MM.1S (cell line): Measurements from ENCODE around the gene COPS7B.

Experiments used
- DNase-seq: peaks from one replicate; pipeline ENCODE4 v3.0.0-alpha.2; 2015
- H2AFZ ChIP-seq: fragments of 300-600 bp; sonication (generic); 2 replicates; pipeline ENCODE4 v1.6.0; 2016; ENCODE audit warnings: antibody characterized with exemption, low read length
- H3F3A ChIP-seq: fragments of 300-600 bp; sonication (generic); 2 replicates; pipeline ENCODE4 v1.6.1; 2016; ENCODE audit warnings: mild to moderate bottlenecking, antibody characterized with exemption, low read length, moderate library complexity, mixed read lengths; ENCODE audit not compliant: insufficient read depth
- H3K27ac ChIP-seq: fragments of 300-600 bp; sonication (generic); 2 replicates; pipeline ENCODE4 v1.5.1; 2016; ENCODE audit warnings: mild to moderate bottlenecking, low read length
- H3K27me3 ChIP-seq: fragments of 300-600 bp; sonication (generic); replicated peaks from 2 replicates; pipeline ENCODE4 v1.6.0; 2016; ENCODE audit warnings: low read length; ENCODE audit not compliant: insufficient read depth
- H3K36me3 ChIP-seq: fragments of 300-600 bp; sonication (generic); replicated peaks from 2 replicates; pipeline ENCODE4 v1.6.1; 2016; ENCODE audit warnings: mild to moderate bottlenecking, low read length, mixed read lengths; ENCODE audit not compliant: insufficient read depth
- H3K4me1 ChIP-seq: fragments of 300-600 bp; sonication (generic); 2 replicates; pipeline ENCODE4 v1.6.1; 2016; ENCODE audit warnings: low read length, mixed read lengths
- H3K4me2 ChIP-seq: fragments of 300-600 bp; sonication (generic); 2 replicates; pipeline ENCODE4 v1.6.0; 2016; ENCODE audit warnings: low read depth, low read length
- H3K4me3 ChIP-seq: fragments of 300-600 bp; sonication (generic); 2 replicates; pipeline ENCODE4 v1.5.1; 2016; ENCODE audit warnings: low read length, mixed read lengths
- H3K79me2 ChIP-seq: fragments of 300-600 bp; sonication (generic); 2 replicates; pipeline ENCODE4 v1.6.1; 2016; ENCODE audit warnings: mixed run types, low read length, mixed read lengths
- H3K9ac ChIP-seq: fragments of 300-600 bp; sonication (generic); 2 replicates; pipeline ENCODE4 v1.6.1; 2016; ENCODE audit warnings: low read length, mixed read lengths
- H3K9me2 ChIP-seq: fragments of 300-600 bp; sonication (generic); replicated peaks from 2 replicates; pipeline ENCODE4 v1.6.1; 2016; ENCODE audit warnings: mild to moderate bottlenecking, low read length, mixed read lengths; ENCODE audit not compliant: insufficient read depth
- H3K9me3 ChIP-seq: fragments of 300-600 bp; sonication (generic); replicated peaks from 2 replicates; pipeline ENCODE4 v1.6.1; 2016; ENCODE audit warnings: mild to moderate bottlenecking, low read length, mixed read lengths; ENCODE audit not compliant: insufficient read depth
- H4K20me1 ChIP-seq: fragments of 300-600 bp; sonication (generic); 2 replicates; pipeline ENCODE4 v1.6.1; 2016; ENCODE audit warnings: mild to moderate bottlenecking, low read length, moderate library complexity, mixed read lengths; ENCODE audit not compliant: insufficient read depth
- EZH2 ChIP-seq: fragments of 300-600 bp; sonication (generic); optimal IDR thresholded peaks from 2 replicates; pipeline ENCODE3; 2017; ENCODE audit warnings: low read depth, mild to moderate bottlenecking, antibody characterized with exemption, low read length, mixed read lengths
- EZH2phosphoT487 ChIP-seq: fragments of 300-600 bp; sonication (generic); IDR thresholded peaks from 2 replicates; pipeline ENCODE4 v1.6.1; 2018; ENCODE audit warnings: antibody characterized with exemption, low read length
- TF ChIP-seq, protein P1 (sequence below): fragments of 300-600 bp; sonication (generic); IDR thresholded peaks from 2 replicates; pipeline ENCODE4 v1.5.1; 2016; ENCODE audit warnings: antibody characterized with exemption, low read length, mixed read lengths

Gene COPS7B

DNA sequence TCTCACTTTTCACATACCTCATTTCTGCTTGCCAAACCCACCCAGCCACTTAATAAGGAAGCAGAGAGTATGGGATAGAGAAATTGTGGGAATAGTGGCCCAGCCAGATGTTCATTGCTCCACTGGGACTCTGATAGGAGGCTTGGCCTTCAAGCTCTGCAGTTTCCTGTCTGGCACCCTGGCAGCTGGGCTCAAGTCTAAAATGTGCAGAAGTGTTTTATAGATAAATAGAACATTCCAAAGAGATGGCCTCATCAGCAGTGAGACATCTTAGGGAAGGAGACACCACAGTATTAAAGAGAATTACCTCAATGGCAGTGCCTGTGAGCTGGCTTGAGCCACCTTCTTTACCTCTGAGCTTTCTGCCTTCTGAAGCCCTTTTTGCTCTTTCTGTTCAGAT, 24.7 kb downstream of the COPS7B start:
- H4K20me1 ChIP-seq: no peaks in the 10 kb centered on the region
- TF ChIP-seq, protein P1, sequence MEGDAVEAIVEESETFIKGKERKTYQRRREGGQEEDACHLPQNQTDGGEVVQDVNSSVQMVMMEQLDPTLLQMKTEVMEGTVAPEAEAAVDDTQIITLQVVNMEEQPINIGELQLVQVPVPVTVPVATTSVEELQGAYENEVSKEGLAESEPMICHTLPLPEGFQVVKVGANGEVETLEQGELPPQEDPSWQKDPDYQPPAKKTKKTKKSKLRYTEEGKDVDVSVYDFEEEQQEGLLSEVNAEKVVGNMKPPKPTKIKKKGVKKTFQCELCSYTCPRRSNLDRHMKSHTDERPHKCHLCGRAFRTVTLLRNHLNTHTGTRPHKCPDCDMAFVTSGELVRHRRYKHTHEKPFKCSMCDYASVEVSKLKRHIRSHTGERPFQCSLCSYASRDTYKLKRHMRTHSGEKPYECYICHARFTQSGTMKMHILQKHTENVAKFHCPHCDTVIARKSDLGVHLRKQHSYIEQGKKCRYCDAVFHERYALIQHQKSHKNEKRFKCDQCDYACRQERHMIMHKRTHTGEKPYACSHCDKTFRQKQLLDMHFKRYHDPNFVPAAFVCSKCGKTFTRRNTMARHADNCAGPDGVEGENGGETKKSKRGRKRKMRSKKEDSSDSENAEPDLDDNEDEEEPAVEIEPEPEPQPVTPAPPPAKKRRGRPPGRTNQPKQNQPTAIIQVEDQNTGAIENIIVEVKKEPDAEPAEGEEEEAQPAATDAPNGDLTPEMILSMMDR: no peak
- TF ChIP-seq EZH2 (no peak), EZH2phosphoT487 (no peak)
- H3K4me3 ChIP-seq: no peak overlapping the region
- no peaks in the 10 kb centered on the region for H3K9me3 ChIP-seq
- H3K36me3 ChIP-seq: no peaks in the 10 kb centered on the region
- H3K9ac ChIP-seq: no peak overlapping the region
- H3K79me2 ChIP-seq: peaks cover 2% of the 10 kb centered on the region; the same call in 1 of the 2 replicates
- no peaks in the 10 kb centered on the region for H3K4me1 ChIP-seq
- no peaks in the 10 kb centered on the region for H3K9me2 ChIP-seq
- DNase-seq: no peak
- no peak overlapping the region for H3K4me2 ChIP-seq
- H3K27ac ChIP-seq: no peak overlapping the region
- H3F3A ChIP-seq: no peaks in the 10 kb centered on the region
- H3K27me3 ChIP-seq: no peaks in the 10 kb centered on the region
- no peak overlapping the region for H2AFZ ChIP-seq

DNA sequence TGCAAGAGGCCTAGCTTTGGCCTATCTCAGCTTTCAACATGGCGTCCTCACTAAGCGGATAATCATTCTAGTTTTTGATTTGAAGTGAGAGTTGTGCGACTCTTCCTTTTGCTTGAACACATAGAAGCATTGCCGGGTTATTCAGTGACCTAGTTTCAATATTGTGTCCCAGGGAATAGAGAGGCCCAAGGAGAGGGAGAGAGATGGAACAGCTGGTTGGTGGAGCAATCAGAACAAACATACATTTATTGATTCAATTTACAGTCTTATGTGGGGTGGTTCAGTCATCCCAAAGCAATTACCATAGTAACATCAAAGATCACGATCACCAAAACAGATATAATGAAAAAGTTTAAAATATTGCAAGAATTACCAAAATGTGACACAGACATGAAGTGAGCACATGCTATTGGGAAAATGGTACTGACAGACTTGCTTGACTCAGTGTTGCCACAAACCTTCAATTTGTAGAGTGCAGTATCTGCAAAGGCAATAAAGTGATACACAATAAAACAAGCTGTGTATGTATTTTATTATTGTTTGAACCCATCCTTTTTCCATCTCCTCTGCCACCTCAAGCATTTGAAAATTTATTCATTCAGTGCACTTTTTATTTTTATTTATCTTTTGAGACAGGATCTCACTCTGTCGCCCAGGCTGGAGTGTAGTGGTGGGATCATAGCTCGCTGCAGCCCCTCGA, 30.2 kb downstream of the COPS7B start:
- Histone ChIP-seq H3K9me2 (no peaks in the 10 kb centered on the region), H3K4me1 (peaks cover 3% of the 10 kb centered on the region), H3F3A (peaks cover under 1% of the 10 kb centered on the region; the same call in 1 of the 2 replicates), H3K4me2 (no peak overlapping the region), H4K20me1 (no peaks in the 10 kb centered on the region), H3K79me2 (no peaks in the 10 kb centered on the region), H3K9ac (no peak overlapping the region), H3K4me3 (no peak overlapping the region), H3K27ac (no peak overlapping the region), H3K9me3 (no peaks in the 10 kb centered on the region), H2AFZ (no peak overlapping the region), H3K27me3 (no peaks in the 10 kb centered on the region), H3K36me3 (no peaks in the 10 kb centered on the region)
- DNase-seq: no peak
- no peak for TF ChIP-seq EZH2
- TF ChIP-seq EZH2phosphoT487: no peak
- TF ChIP-seq, protein P1: no peak

DNA sequence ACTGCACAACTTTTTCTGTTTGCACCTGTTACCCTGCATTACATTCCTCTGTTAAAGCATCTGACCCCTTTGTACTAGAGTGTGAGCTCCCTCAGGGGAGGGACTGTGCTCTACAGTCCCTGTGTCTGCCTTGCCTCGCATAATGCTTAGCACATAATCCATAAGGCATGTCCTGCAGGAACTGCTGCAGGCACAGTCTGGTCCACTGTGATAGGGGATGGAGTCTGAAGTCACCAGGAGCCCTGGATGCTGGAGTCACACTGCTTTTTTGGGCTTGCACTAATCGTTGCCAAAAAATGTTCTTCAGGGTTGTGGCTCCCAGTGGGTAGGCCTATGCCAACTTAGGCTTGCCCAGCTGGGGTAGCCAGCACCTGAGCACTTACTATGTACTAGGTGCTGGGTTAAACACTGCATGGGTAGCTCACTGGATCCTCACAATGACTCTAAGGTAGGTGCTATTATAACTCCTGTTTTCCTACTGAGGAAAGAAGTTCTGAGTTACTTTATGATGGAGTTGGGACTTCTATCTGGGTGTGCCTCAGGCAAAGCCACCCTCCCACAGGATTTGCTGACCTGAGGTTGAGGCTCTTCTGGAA, 33.3 kb downstream of the COPS7B start:
- peaks cover 14% of the 10 kb centered on the region for H3F3A ChIP-seq
- TF ChIP-seq EZH2 (no peak), EZH2phosphoT487 (no peak)
- TF ChIP-seq, protein P1: no peak
- no peak overlapping the region for H3K9ac ChIP-seq
- H3K79me2 ChIP-seq: no peaks in the 10 kb centered on the region
- H3K27ac ChIP-seq: no peak overlapping the region
- H3K4me1 ChIP-seq: peaks cover 15% of the 10 kb centered on the region
- no peaks in the 10 kb centered on the region for H3K36me3 ChIP-seq
- no peak for DNase-seq
- no peak overlapping the region for H3K4me2 ChIP-seq
- no peaks in the 10 kb centered on the region for H3K9me2 ChIP-seq
- no peaks in the 10 kb centered on the region for H3K9me3 ChIP-seq
- no peak overlapping the region for H3K4me3 ChIP-seq
- no peaks in the 10 kb centered on the region for H3K27me3 ChIP-seq
- H2AFZ ChIP-seq: no peak overlapping the region
- no peaks in the 10 kb centered on the region for H4K20me1 ChIP-seq
